Skeletal muscle tissue (tissue), 4 donors: Measurements from ENCODE around the gene IZUMO2. TPM values are rescaled to one million over a fixed set of nuclear protein-coding genes. Genes with fewer than 3 reads are reported as not detected.
"Not testable (repeated sequence)": the region's sequence is repeated elsewhere in the genome, so short reads cannot be mapped to it uniquely, and the experiment has no call there.

Experiments used
- H3K27ac ChIP-seq: one replicate; pipeline ENCODE4 v1.7.0; 2013; ENCODE audit warnings: mild to moderate bottlenecking, low read depth, low read length, inconsistent platforms
- H3K27me3 ChIP-seq, 3 donors: one replicate each; pipeline ENCODE4 v1.7.0; 2013; ENCODE audit warnings: low read length in 3 of 3; ENCODE audit not compliant: control insufficient read depth in 3 of 3, insufficient read depth in 3 of 3
- H3K36me3 ChIP-seq, 3 donors: one replicate each; pipeline ENCODE4 v1.7.0; 2013; ENCODE audit warnings: low read length in 3 of 3; ENCODE audit not compliant: control insufficient read depth in 3 of 3, insufficient read depth in 3 of 3
- H3K4me1 ChIP-seq, 3 donors: one replicate each; pipeline ENCODE4 v1.7.0; 2013; ENCODE audit warnings: low read length in 3 of 3, mild to moderate bottlenecking in 3 of 3; ENCODE audit not compliant: control insufficient read depth in 3 of 3, insufficient read depth in 3 of 3
- H3K4me3 ChIP-seq, 3 donors: one replicate each; pipeline ENCODE4 v1.7.0; 2013; ENCODE audit warnings: low read length in 3 of 3
- H3K9ac ChIP-seq, 3 donors: one replicate each; pipeline ENCODE4 v1.7.0; 2013; ENCODE audit warnings: low read length in 3 of 3, mild to moderate bottlenecking in 3 of 3, moderate library complexity in 2 of 3, low read depth in 1 of 3
- H3K9me3 ChIP-seq, 3 donors: one replicate each; pipeline ENCODE4 v1.7.0; 2013; ENCODE audit warnings: low read length in 3 of 3; ENCODE audit not compliant: control insufficient read depth in 3 of 3
- total RNA-seq: library from RNA; depleted of rRNA; stranded (reverse); fragments of >200 nt; gene quantifications from one replicate; pipeline ENCODE4 v1.2.3, GENCODE V29; 2014
- donor health status: Osteomylitis.

IZUMO2 gene
- total RNA-seq, 1 donor from 2014 or later: not detected

- Histone ChIP-seq H3K4me1 (peaks cover 0 to 6% (median 3%) of the 10 kb centered on the region in 3 donors), H3K9me3 (no peaks in the 10 kb centered on the region), H3K36me3 (no peaks in the 10 kb centered on the region), H3K27ac (peak overlapping the region; percentile 53), H3K4me3 (peak overlapping the region; percentile 78 to 95 (median 94)), H3K27me3 (no peaks in the 10 kb centered on the region), H3K9ac (peak overlapping the region; percentile 47 to 85 (median 85))
These were observed 15.3 kb downstream of the IZUMO2 start for GRCh38 chr19:50147462-50148423.

- H3K9ac ChIP-seq, H3K36me3 ChIP-seq, H3K4me3 ChIP-seq, H3K9me3 ChIP-seq, H3K4me1 ChIP-seq, H3K27ac ChIP-seq, H3K27me3 ChIP-seq: not testable (repeated sequence)
These were observed 21.2 kb downstream of the IZUMO2 start for GRCh38 chr19:50141921-50142320.

GRCh38 chr19:50140118-50140845, 22.8 kb downstream of the IZUMO2 start:
- H3K9ac ChIP-seq, H3K36me3 ChIP-seq, H3K4me3 ChIP-seq, H3K27ac ChIP-seq, H3K4me1 ChIP-seq, H3K9me3 ChIP-seq: not testable (repeated sequence)
- H3K27me3 ChIP-seq: peaks cover 3 to 11% (median 10%) of the 10 kb centered on the region in 3 donors

- H3K27me3 ChIP-seq: peaks cover 7 to 15% (median 11%) of the 10 kb centered on the region in 3 donors
- H3K4me3 ChIP-seq, H3K9ac ChIP-seq, H3K9me3 ChIP-seq, H3K36me3 ChIP-seq, H3K4me1 ChIP-seq, H3K27ac ChIP-seq: not testable (repeated sequence)
These were observed 26.3 kb downstream of the IZUMO2 start for GRCh38 chr19:50136603-50137365.

GRCh38 chr19:50135856-50136602, 27.1 kb downstream of the IZUMO2 start:
- H3K9me3 ChIP-seq, H3K36me3 ChIP-seq, H3K4me1 ChIP-seq, H3K27ac ChIP-seq, H3K9ac ChIP-seq, H3K4me3 ChIP-seq: not testable (repeated sequence)
- peaks cover 7 to 15% (median 11%) of the 10 kb centered on the region in 3 donors for H3K27me3 ChIP-seq

GRCh38 chr19:50134777-50135719, 28.0 kb downstream of the IZUMO2 start:
- H3K4me3 ChIP-seq, H3K9me3 ChIP-seq, H3K9ac ChIP-seq, H3K36me3 ChIP-seq, H3K27ac ChIP-seq, H3K4me1 ChIP-seq: not testable (repeated sequence)
- peaks cover 7 to 15% (median 11%) of the 10 kb centered on the region in 3 donors for H3K27me3 ChIP-seq

GRCh38 chr19:50133518-50134492, 29.3 kb downstream of the IZUMO2 start:
- H3K4me3 ChIP-seq, H3K9ac ChIP-seq, H3K9me3 ChIP-seq, H3K27ac ChIP-seq, H3K36me3 ChIP-seq, H3K4me1 ChIP-seq: not testable (repeated sequence)
- H3K27me3 ChIP-seq: peaks cover 7 to 15% (median 11%) of the 10 kb centered on the region in 3 donors

- not testable (repeated sequence) for H3K27ac ChIP-seq, H3K9ac ChIP-seq, H3K9me3 ChIP-seq, H3K4me1 ChIP-seq, H3K27me3 ChIP-seq, H3K4me3 ChIP-seq, H3K36me3 ChIP-seq
These were observed 59.1 kb downstream of the IZUMO2 start for GRCh38 chr19:50104012-50104411.
